Measurements from ENCODE around the gene CYP2A7. TPM values are rescaled to one million over a fixed set of nuclear protein-coding genes. Genes with fewer than 3 reads are reported as not detected.
"Not testable (repeated sequence)": the region's sequence is repeated elsewhere in the genome, so short reads cannot be mapped to it uniquely, and the experiment has no call there.

The CYP2A7 gene
- not detected for total RNA-seq

GRCh38 chr19:40882062-40882461 lies at the start of gene CYP2A7:
Gene CYP2A7 (minus strand): TSS chr19:40882231. CDS start chr19:40882210, 21 bp downstream.
- not testable (repeated sequence) for DNase-seq (ENCODE audit: low read depth in 2 of 3, low spot score in 2 of 3)

- DNase-seq (ENCODE audit: low read depth in 2 of 3, low spot score in 2 of 3), result not testable (repeated sequence)
Observed at GRCh38 chr19:40930799-40931198, 48.8 kb upstream of the CYP2A7 start.

- not testable (repeated sequence) for DNase-seq (ENCODE audit: low read depth in 2 of 3, low spot score in 2 of 3)
Observed at GRCh38 chr19:40929942-40930341, 47.9 kb upstream of the CYP2A7 start.

GRCh38 chr19:40928850-40929249 lies 46.8 kb upstream of the CYP2A7 start:
- DNase-seq (ENCODE audit: low read depth in 2 of 3, low spot score in 2 of 3), result no peak

- DNase-seq (ENCODE audit: low read depth in 2 of 3, low spot score in 2 of 3), result no peak
Observed at GRCh38 chr19:40927567-40927966, 45.5 kb upstream of the CYP2A7 start.

- DNase-seq (ENCODE audit: low read depth in 2 of 3, low spot score in 2 of 3), result not testable (repeated sequence)
Observed at GRCh38 chr19:40926276-40926675, 44.2 kb upstream of the CYP2A7 start.

- no peak for DNase-seq (ENCODE audit: low read depth in 2 of 3, low spot score in 2 of 3)
Observed at GRCh38 chr19:40923934-40924391, 41.9 kb upstream of the CYP2A7 start.

GRCh38 chr19:40922237-40923160 lies 40.5 kb upstream of the CYP2A7 start:
- DNase-seq (ENCODE audit: low read depth in 2 of 3, low spot score in 2 of 3), result not testable (repeated sequence)

- no peak for DNase-seq (ENCODE audit: low read depth in 2 of 3, low spot score in 2 of 3)
Observed at GRCh38 chr19:40921005-40921897, 39.2 kb upstream of the CYP2A7 start.

- no peak for DNase-seq (ENCODE audit: low read depth in 2 of 3, low spot score in 2 of 3)
Observed at GRCh38 chr19:40920300-40921004, 38.4 kb upstream of the CYP2A7 start.

GRCh38 chr19:40919530-40920299 lies 37.7 kb upstream of the CYP2A7 start:
- DNase-seq (ENCODE audit: low read depth in 2 of 3, low spot score in 2 of 3), result not testable (repeated sequence)

- DNase-seq (ENCODE audit: low read depth in 2 of 3, low spot score in 2 of 3), result not testable (repeated sequence)
Observed at GRCh38 chr19:40918303-40918702, 36.3 kb upstream of the CYP2A7 start.

GRCh38 chr19:40908976-40909375 lies 26.9 kb upstream of the CYP2A7 start:
- DNase-seq (ENCODE audit: low read depth in 2 of 3, low spot score in 2 of 3), result peak in 2 of 3 donors; percentile 10 to 53

- DNase-seq (ENCODE audit: low read depth in 2 of 3, low spot score in 2 of 3), result peak; percentile 7 to 78 (median 29)
Observed at GRCh38 chr19:40907968-40908735, 26.1 kb upstream of the CYP2A7 start.

- no peak for DNase-seq (ENCODE audit: low read depth in 2 of 3, low spot score in 2 of 3)
Observed at GRCh38 chr19:40906512-40906911, 24.5 kb upstream of the CYP2A7 start.

GRCh38 chr19:40904673-40905156 lies 22.7 kb upstream of the CYP2A7 start:
- not testable (repeated sequence) for DNase-seq (ENCODE audit: low read depth in 2 of 3, low spot score in 2 of 3)

GRCh38 chr19:40901975-40902750 lies 20.1 kb upstream of the CYP2A7 start:
- not testable (repeated sequence) for DNase-seq (ENCODE audit: low read depth in 2 of 3, low spot score in 2 of 3)

- not testable (repeated sequence) for DNase-seq (ENCODE audit: low read depth in 2 of 3, low spot score in 2 of 3)
Observed at GRCh38 chr19:40900521-40900920, 18.5 kb upstream of the CYP2A7 start.

Data from hematopoietic multipotent progenitor cell (in vitro differentiated cells).